ENCODE measurements around the gene EDN3.

DNA sequence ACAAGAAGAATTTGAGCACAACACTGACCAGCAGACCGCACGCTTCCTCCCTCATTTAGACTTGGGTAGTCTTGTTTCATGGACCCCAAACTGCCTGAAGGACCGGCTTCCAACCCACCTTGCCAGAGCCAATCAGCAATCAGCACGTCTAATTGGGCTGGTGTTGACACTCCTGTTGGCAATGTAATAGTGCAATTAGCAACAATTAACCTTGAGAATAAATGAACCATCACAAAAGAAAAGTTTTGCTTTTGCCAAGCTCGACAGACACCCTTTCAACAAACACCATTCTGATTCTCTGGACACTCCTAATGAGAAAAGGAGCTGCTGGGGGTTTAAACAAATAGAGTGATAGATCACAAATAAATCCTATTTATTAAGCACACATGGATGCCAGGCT is 61.0 kb downstream of the EDN3 start:
- TF ChIP-seq, protein P1, sequence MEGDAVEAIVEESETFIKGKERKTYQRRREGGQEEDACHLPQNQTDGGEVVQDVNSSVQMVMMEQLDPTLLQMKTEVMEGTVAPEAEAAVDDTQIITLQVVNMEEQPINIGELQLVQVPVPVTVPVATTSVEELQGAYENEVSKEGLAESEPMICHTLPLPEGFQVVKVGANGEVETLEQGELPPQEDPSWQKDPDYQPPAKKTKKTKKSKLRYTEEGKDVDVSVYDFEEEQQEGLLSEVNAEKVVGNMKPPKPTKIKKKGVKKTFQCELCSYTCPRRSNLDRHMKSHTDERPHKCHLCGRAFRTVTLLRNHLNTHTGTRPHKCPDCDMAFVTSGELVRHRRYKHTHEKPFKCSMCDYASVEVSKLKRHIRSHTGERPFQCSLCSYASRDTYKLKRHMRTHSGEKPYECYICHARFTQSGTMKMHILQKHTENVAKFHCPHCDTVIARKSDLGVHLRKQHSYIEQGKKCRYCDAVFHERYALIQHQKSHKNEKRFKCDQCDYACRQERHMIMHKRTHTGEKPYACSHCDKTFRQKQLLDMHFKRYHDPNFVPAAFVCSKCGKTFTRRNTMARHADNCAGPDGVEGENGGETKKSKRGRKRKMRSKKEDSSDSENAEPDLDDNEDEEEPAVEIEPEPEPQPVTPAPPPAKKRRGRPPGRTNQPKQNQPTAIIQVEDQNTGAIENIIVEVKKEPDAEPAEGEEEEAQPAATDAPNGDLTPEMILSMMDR (IDR thresholded peaks at IDR 0.05 in 2 of 3, conservative IDR thresholded peaks at IDR 0.05 in 1 of 3; ENCODE audit: insufficient read depth in 2 of 3, low read depth in 1 of 3, low read length in 3 of 3), result no peak
- no peak for TF ChIP-seq FOXK1 (CRISPR knock-in tag; IDR thresholded peaks at IDR 0.05; ENCODE audit: borderline replicate concordance)
- no peak for TF ChIP-seq HDGF (IDR thresholded peaks at IDR 0.05)
- TF ChIP-seq NCOR1 (IDR thresholded peaks at IDR 0.05), result no peak
- TF ChIP-seq EZH2 (IDR thresholded peaks at IDR 0.05; ENCODE audit: borderline replicate concordance, low read depth, low read length), result no peak
- TF ChIP-seq NR1H2 (CRISPR knock-in tag; IDR thresholded peaks at IDR 0.05), result no peak

Measured in K562 (cell line).